ENCODE data around the gene ATP5PO. TPM values are rescaled to one million over a fixed set of nuclear protein-coding genes. Genes with fewer than 3 reads are reported as not detected.
"Not testable (repeated sequence)": the region's sequence is repeated elsewhere in the genome, so short reads cannot be mapped to it uniquely, and the experiment has no call there.

ATP5PO gene
- total RNA-seq, 4 donors from 2014 or later: 115 to 162 (median 139) TPM

DNA sequence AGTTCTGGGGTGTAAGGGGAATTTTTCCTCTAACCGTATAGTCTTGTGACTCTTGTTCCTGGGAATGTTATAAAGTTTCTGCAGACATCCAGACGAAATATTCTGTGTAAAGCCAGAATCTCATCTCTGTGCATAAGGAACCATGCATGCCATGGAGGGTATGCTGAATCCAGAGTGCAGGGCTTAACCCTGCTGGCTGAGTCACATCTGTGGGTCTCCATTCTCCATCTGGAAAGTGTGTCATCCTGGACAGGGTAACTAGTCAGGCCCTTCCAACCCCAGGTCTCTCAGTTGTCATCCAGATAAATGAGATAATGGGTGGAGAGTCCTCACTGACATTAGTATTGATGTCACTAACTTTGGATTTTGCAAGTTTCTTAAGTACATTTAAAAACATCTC, 48.8 kb downstream of the ATP5PO start:
- intact Hi-C loops (cut with DNase I; ENCODE audit: low total_unique reads): no loop called here
- TF ChIP-seq POLR2A (IDR thresholded peaks at IDR 0.05) (no peak), CTCF (IDR thresholded peaks at IDR 0.05) (no peak)
- no peak for DNase-seq (ENCODE audit: low spot score in 2 of 2)
- 59 to 60% methylated on average over 2 of the region's 2 CpGs for WGBS, 2 donors
- H3K4me3 ChIP-seq (ENCODE audit: low read depth, poor library complexity, severe bottlenecking): no peak overlapping the region

- no peak overlapping the region for H3K4me3 ChIP-seq (ENCODE audit: low read depth, poor library complexity, severe bottlenecking)
- TF ChIP-seq POLR2A (IDR thresholded peaks at IDR 0.05) (no peak), CTCF (IDR thresholded peaks at IDR 0.05) (no peak)
- 67 to 74% methylated on average over 7 to 8 of the region's 8 CpGs for WGBS, 2 donors
- DNase-seq (ENCODE audit: low spot score in 2 of 2): no peak
- intact Hi-C loops (cut with DNase I; ENCODE audit: low total_unique reads): no loop called here
Measured at GRCh38 chr21:33865996-33866575, 49.5 kb downstream of the ATP5PO start.

DNA sequence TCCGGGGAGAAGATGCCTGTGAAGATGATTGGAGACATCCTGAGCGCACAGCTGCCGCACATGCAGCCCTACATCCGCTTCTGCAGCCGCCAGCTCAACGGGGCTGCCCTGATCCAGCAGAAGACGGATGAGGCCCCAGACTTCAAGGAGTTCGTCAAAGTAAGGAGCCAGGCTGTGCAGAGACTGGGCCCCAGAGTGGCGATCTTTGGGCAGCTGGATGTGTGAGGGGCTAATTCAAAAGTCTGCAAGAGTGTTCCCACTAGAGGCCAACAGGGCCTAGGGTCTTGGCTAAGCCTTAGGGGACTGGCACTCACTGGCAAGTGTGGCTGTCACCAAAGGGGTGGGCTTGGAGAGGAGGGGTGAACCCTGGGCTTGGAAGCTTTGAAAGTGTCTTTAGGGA, 50.4 kb downstream of the ATP5PO start:
- TF ChIP-seq POLR2A (IDR thresholded peaks at IDR 0.05): no peak
- no peak for TF ChIP-seq CTCF (IDR thresholded peaks at IDR 0.05)
- no peak for DNase-seq (ENCODE audit: low spot score in 2 of 2)
- H3K4me3 ChIP-seq (ENCODE audit: low read depth, poor library complexity, severe bottlenecking): no peak overlapping the region
- 88 to 95% methylated on average over 9 of the region's 9 CpGs for WGBS, 2 donors
- intact Hi-C loops (cut with DNase I; ENCODE audit: low total_unique reads): no loop called here

GRCh38 chr21:33864150-33864549, 51.5 kb downstream of the ATP5PO start:
- no peak for DNase-seq (ENCODE audit: low spot score in 2 of 2)
- WGBS, 2 donors: 95 to 96% methylated on average over 1 of the region's 1 CpG
- intact Hi-C loops (cut with DNase I; ENCODE audit: low total_unique reads): no loop called here
- H3K4me3 ChIP-seq (ENCODE audit: low read depth, poor library complexity, severe bottlenecking): no peak overlapping the region
- no peak for TF ChIP-seq CTCF (IDR thresholded peaks at IDR 0.05)
- no peak for TF ChIP-seq POLR2A (IDR thresholded peaks at IDR 0.05)

DNA sequence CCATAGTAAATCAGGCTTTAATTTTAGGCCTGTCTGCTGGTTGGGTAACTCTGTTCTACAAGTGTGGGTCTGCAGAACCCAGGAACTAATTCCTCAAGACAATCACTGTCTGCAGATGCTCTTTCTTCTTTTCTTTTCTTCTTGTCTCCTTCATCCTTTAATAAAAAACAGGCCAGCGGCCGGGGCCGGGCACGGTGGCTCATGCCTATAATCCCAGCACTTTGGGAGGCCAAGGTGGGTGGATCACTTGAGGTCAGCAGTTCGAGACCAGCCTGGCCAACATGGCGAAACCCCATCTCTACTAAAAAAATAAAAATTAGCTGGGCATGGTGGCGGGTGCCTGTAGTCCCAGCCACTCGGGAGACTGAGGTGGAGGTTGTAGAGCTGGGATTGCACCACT, 52.4 kb downstream of the ATP5PO start:
- intact Hi-C loops (cut with DNase I; ENCODE audit: low total_unique reads); H3K4me3 ChIP-seq (ENCODE audit: low read depth, poor library complexity, severe bottlenecking); DNase-seq (ENCODE audit: low spot score in 2 of 2): not testable (repeated sequence)
- 92 to 95% methylated on average over 8 of the region's 8 CpGs for WGBS, 2 donors

GRCh38 chr21:33861125-33861524, 54.5 kb downstream of the ATP5PO start:
- intact Hi-C loops (cut with DNase I; ENCODE audit: low total_unique reads): no loop called here
- WGBS, 2 donors: 94 to 96% methylated on average over 3 of the region's 3 CpGs
- H3K4me3 ChIP-seq (ENCODE audit: low read depth, poor library complexity, severe bottlenecking): no peak overlapping the region

More at GRCh38 chr21:33861125-33861524, 54.5 kb downstream of the ATP5PO start:
- TF ChIP-seq CTCF (IDR thresholded peaks at IDR 0.05) (no peak), POLR2A (IDR thresholded peaks at IDR 0.05) (no peak)
- DNase-seq (ENCODE audit: low spot score in 2 of 2): no peak
